HepG2 (cell line): ENCODE measurements around the gene CDKN3. TPM values are rescaled to one million over a fixed set of nuclear protein-coding genes. Genes with fewer than 3 reads are reported as not detected.

Source experiments
- ARID3A ChIP-seq: IDR thresholded peaks from 2 replicates; pipeline ENCODE4 v1.6.1; 2012; ENCODE audit warnings: low read depth, low read length, improper control_type of control experiment
- ATF3 ChIP-seq: sonication (generic); formaldehyde crosslinking; IDR thresholded peaks from 2 replicates; pipeline ENCODE4 v1.4.0; 2020; ENCODE audit warnings: missing genetic modification reagents
- CREB3 ChIP-seq: sonication (generic); formaldehyde crosslinking; IDR thresholded peaks from 2 replicates; pipeline ENCODE4 v1.5.0; 2020; ENCODE audit warnings: missing genetic modification reagents
- DBP ChIP-seq: sonication (generic); formaldehyde crosslinking; IDR thresholded peaks from 2 replicates; pipeline ENCODE4 v1.4.0; 2020; ENCODE audit warnings: missing genetic modification reagents; ENCODE audit errors: not compliant biosample characterization
- ETV5 ChIP-seq: IDR thresholded peaks from 2 replicates; pipeline ENCODE4 v1.6.1; 2018; ENCODE audit warnings: missing biosample characterization, missing genetic modification reagents, inconsistent platforms, borderline replicate concordance
- GATAD2A ChIP-seq: IDR thresholded peaks from 2 replicates; pipeline ENCODE4 v1.6.1; 2016
- HHEX ChIP-seq: IDR thresholded peaks from 2 replicates; pipeline ENCODE4 v1.6.1; 2016; ENCODE audit warnings: control low read depth
- HNF4A ChIP-seq: sonication (generic); formaldehyde crosslinking; IDR thresholded peaks from 2 replicates; pipeline ENCODE4 v1.4.0; 2020; ENCODE audit warnings: missing genetic modification reagents
- MZF1 ChIP-seq: sonication (generic); formaldehyde crosslinking; IDR thresholded peaks from 2 replicates; pipeline ENCODE4 v1.8.1; 2023; ENCODE audit warnings: mild to moderate bottlenecking, missing genetic modification reagents, borderline replicate concordance
- NR2C2 ChIP-seq: sonication (generic); formaldehyde crosslinking; IDR thresholded peaks from 2 replicates; pipeline ENCODE4 v1.4.0; 2020; ENCODE audit warnings: missing genetic modification reagents, mild to moderate bottlenecking, moderate library complexity, borderline replicate concordance
- PLSCR1 ChIP-seq: sonication (generic); formaldehyde crosslinking; IDR thresholded peaks from 2 replicates; pipeline ENCODE4 v1.5.0; 2020; ENCODE audit warnings: missing genetic modification reagents, mild to moderate bottlenecking, borderline replicate concordance
- POLR2A ChIP-seq, 2 experiments: IDR thresholded peaks; 2 replicates each; pipeline ENCODE4 v1.6.1; 2011; ENCODE audit warnings: low read depth in 2 of 2, low read length in 2 of 2, mild to moderate bottlenecking in 1 of 2, moderate library complexity in 1 of 2; ENCODE audit not compliant: insufficient read depth in 1 of 2
- RERE ChIP-seq: IDR thresholded peaks from 2 replicates; pipeline ENCODE4 v1.6.1; 2016; ENCODE audit warnings: low read depth, missing genetic modification reagents, missing compliant biosample characterization
- RFX1 ChIP-seq: fragments of 450-650 bp; IDR thresholded peaks from 2 replicates; pipeline ENCODE4 v1.6.1; 2017
- RORA ChIP-seq: sonication (generic); formaldehyde crosslinking; IDR thresholded peaks from 2 replicates; pipeline ENCODE4 v1.5.0; 2020; ENCODE audit warnings: mild to moderate bottlenecking, missing genetic modification reagents, moderate library complexity
- SATB2 ChIP-seq: sonication (generic); formaldehyde crosslinking; IDR thresholded peaks from 2 replicates; pipeline ENCODE4 v1.5.0; 2020; ENCODE audit warnings: missing genetic modification reagents
- TCF7 ChIP-seq: sonication (generic); IDR thresholded peaks from 2 replicates; pipeline ENCODE4 v1.6.1; 2016; ENCODE audit warnings: antibody characterized with exemption, low read depth
- TEAD3 ChIP-seq: optimal IDR thresholded peaks from 2 replicates; pipeline ENCODE3; 2016; ENCODE audit warnings: borderline replicate concordance
- THAP11 ChIP-seq: IDR thresholded peaks from 2 replicates; pipeline ENCODE4 v1.6.1; 2016; ENCODE audit warnings: missing biosample characterization, missing genetic modification reagents
- ZNF672 ChIP-seq: sonication (generic); formaldehyde crosslinking; IDR thresholded peaks from 2 replicates; pipeline ENCODE4 v1.8.1; 2022; ENCODE audit warnings: missing genetic modification reagents
- ZNF83 ChIP-seq: sonication (generic); formaldehyde crosslinking; IDR thresholded peaks from 2 replicates; pipeline ENCODE4 v1.4.0; 2020; ENCODE audit warnings: missing genetic modification reagents, mild to moderate bottlenecking, borderline replicate concordance
- ZSCAN29 ChIP-seq: sonication (generic); formaldehyde crosslinking; conservative IDR thresholded peaks from 2 replicates; pipeline ENCODE4 v1.4.0; 2020; ENCODE audit warnings: mild to moderate bottlenecking, missing genetic modification reagents
- polyA plus RNA-seq, 8 experiments: library from polyadenylated mRNA; depleted of rRNA in 3 of 8; stranded (reverse) in 7 of 8; unstranded in 1 of 8; fragments of >200 nt; fragmentation: Illumina TruSeq in 4 of 8; extraction: Trizol in 4 of 8; gene quantifications; 2 replicates each; pipeline versions ENCODE4 v1.2.1 to v1.2.3, GENCODE V29; 2011 to 2016; ENCODE audit warnings: low read depth in 4 of 8, missing spikeins in 1 of 8, mixed read lengths in 1 of 8; ENCODE audit not compliant: insufficient read depth in 1 of 8
- total RNA-seq, 5 experiments: library from RNA; depleted of rRNA; stranded (reverse); fragments of >200 nt; fragmentation: Illumina TruSeq; extraction: Trizol; gene quantifications; 2 replicates each; pipeline ENCODE4 v1.2.3, GENCODE V29; 2016; ENCODE audit warnings: low read depth in 1 of 5

The CDKN3 gene
- total and polyA plus RNA-seq, 2 of the 13 experiments (the other 11 are each of a cell fraction or from before 2014, with no cell fraction given), result 63.0 to 88.9 TPM

GRCh38 chr14:54424479-54424901, 27.7 kb downstream of the CDKN3 start (continued):
- TF ChIP-seq ARID3A (peak; percentile 88), ATF3 (CRISPR knock-in tag) (no peak), GATAD2A (peak; percentile 95), HNF4A (CRISPR knock-in tag) (peak; percentile 65; the same call in 1 of the 2 replicates), ETV5 (peak; percentile 65; the same call in 1 of the 2 replicates), DBP (CRISPR knock-in tag) (no peak), HHEX (CRISPR knock-in tag) (peak; percentile 61; the same call in 1 of the 2 replicates), ZNF83 (CRISPR knock-in tag) (no peak), TEAD3 (peak; percentile 40), RFX1 (peak; percentile 84), RERE (CRISPR knock-in tag) (peak; percentile 74), CREB3 (CRISPR knock-in tag) (no peak), SATB2 (CRISPR knock-in tag) (no peak), PLSCR1 (CRISPR knock-in tag) (no peak), RORA (CRISPR knock-in tag) (no peak), THAP11 (CRISPR knock-in tag) (peak; percentile 47; the same call in 1 of the 2 replicates), POLR2A (IDR thresholded peaks at IDR 0.05; ENCODE audit: insufficient read depth in 1 of 2, low read depth in 2 of 2, low read length in 2 of 2) (peak in 1 of 2 experiments; percentile 46; a peak in 1 of 4 replicates), ZNF672 (CRISPR knock-in tag) (no peak), ZSCAN29 (CRISPR knock-in tag) (no peak), NR2C2 (CRISPR knock-in tag) (no peak), TCF7 (peak; percentile 77), MZF1 (CRISPR knock-in tag) (no peak)
